IMR-90 (cell line): Measurements from ENCODE around the gene MUC7. TPM values are rescaled to one million over a fixed set of nuclear protein-coding genes. Genes with fewer than 3 reads are reported as not detected.

Experiments used
- ATAC-seq: fragments of 200-7000 bp; cut with Tn5 transposase; 2 replicates; pipeline ENCODE4 v1.9.1; 2020; ENCODE audit warnings: low read depth, mild to moderate bottlenecking, moderate library complexity
- BruUV-seq: library from RNA; stranded (reverse); fragments of 400-500 nt; replicated peaks from 2 replicates; lab custom pipeline; 2021; lab: Mats Ljungman, UMichigan
- CTCF ChIA-PET: fragments of 300-600 bp; formaldehyde crosslinking; extraction: SDS; loops from one replicate; lab custom pipeline; 2021; ENCODE audit warnings: antibody characterized with exemption; lab: Yijun Ruan, JAX
- POLR2A ChIA-PET: fragments of 300-600 bp; sonication (Branson Sonifier 250); formaldehyde crosslinking; loops from one replicate; lab custom pipeline; 2022; ENCODE audit warnings: antibody characterized with exemption; ENCODE audit not compliant: unreplicated experiment; lab: Charles Lee
- DNase-seq: peaks from one replicate; pipeline ENCODE4 v3.0.0; 2013
- H2AFZ ChIP-seq: replicated peaks from 2 replicates; pipeline ENCODE3; 2013; ENCODE audit warnings: low read length, mild to moderate bottlenecking; ENCODE audit not compliant: poor library complexity
- H2AK5ac ChIP-seq: 2 replicates; pipeline ENCODE4 v1.6.1; 2013; ENCODE audit warnings: low read depth, low read length, inconsistent platforms
- H2AK9ac ChIP-seq: replicated peaks from 2 replicates; pipeline ENCODE3; 2013; ENCODE audit warnings: mild to moderate bottlenecking, low read depth, low read length, moderate library complexity; ENCODE audit not compliant: poor library complexity
- H2BK120ac ChIP-seq: 2 replicates; pipeline ENCODE4 v1.6.1; 2013; ENCODE audit warnings: low read depth, low read length, inconsistent platforms
- H2BK15ac ChIP-seq: 3 replicates; pipeline ENCODE4 v1.6.1; 2013; ENCODE audit warnings: low read depth, low read length, inconsistent platforms
- H2BK20ac ChIP-seq: 2 replicates; pipeline ENCODE4 v1.6.1; 2013; ENCODE audit warnings: low read depth, mild to moderate bottlenecking, inconsistent platforms, low read length, moderate library complexity
- H2BK5ac ChIP-seq: 2 replicates; pipeline ENCODE4 v1.6.1; 2013; ENCODE audit warnings: mild to moderate bottlenecking, low read depth, low read length, inconsistent platforms; ENCODE audit not compliant: poor library complexity, severe bottlenecking
- H3K14ac ChIP-seq: replicated peaks from 2 replicates; pipeline ENCODE4 v1.6.1; 2013; ENCODE audit warnings: low read depth, low read length, inconsistent platforms
- H3K18ac ChIP-seq: 2 replicates; pipeline ENCODE4 v1.6.1; 2013; ENCODE audit warnings: low read depth, low read length, control low read depth
- H3K23ac ChIP-seq: 2 replicates; pipeline ENCODE4 v1.6.1; 2013; ENCODE audit warnings: low read depth, low read length, inconsistent platforms
- H3K27ac ChIP-seq: 2 replicates; pipeline ENCODE4 v1.5.1; 2013; ENCODE audit warnings: mild to moderate bottlenecking, control low read depth, low read length; ENCODE audit not compliant: insufficient read depth
- H3K27me3 ChIP-seq: 2 replicates; pipeline ENCODE4 v1.6.1; 2013; ENCODE audit warnings: low read length; ENCODE audit not compliant: control insufficient read depth, insufficient read depth
- H3K36me3 ChIP-seq: 2 replicates; pipeline ENCODE4 v1.6.1; 2013; ENCODE audit warnings: low read length, mixed read lengths; ENCODE audit not compliant: control insufficient read depth, insufficient read depth
- H3K4ac ChIP-seq: 2 replicates; pipeline ENCODE4 v1.6.1; 2013; ENCODE audit warnings: low read depth, low read length, inconsistent platforms
- H3K4me1 ChIP-seq: 2 replicates; pipeline ENCODE4 v1.6.1; 2013; ENCODE audit warnings: low read length, mixed read lengths; ENCODE audit not compliant: control insufficient read depth, insufficient read depth
- H3K4me2 ChIP-seq: 2 replicates; pipeline ENCODE4 v1.6.1; 2013; ENCODE audit warnings: low read depth, mild to moderate bottlenecking, control low read depth, low read length, moderate library complexity
- H3K4me3 ChIP-seq: 2 replicates; pipeline ENCODE4 v1.5.1; 2013; ENCODE audit warnings: low read depth, mild to moderate bottlenecking, control low read depth, low read length, moderate library complexity; ENCODE audit not compliant: insufficient read depth
- H3K56ac ChIP-seq: 2 replicates; pipeline ENCODE4 v1.6.1; 2013; ENCODE audit warnings: low read length, inconsistent platforms; ENCODE audit not compliant: insufficient read depth; ENCODE audit errors: extremely low read depth
- H3K79me1 ChIP-seq, 2 experiments: 2 replicates each; pipeline ENCODE4 v1.6.1; 2013; ENCODE audit warnings: low read length in 2 of 2, inconsistent platforms in 1 of 2, low read depth in 1 of 2
- H3K9ac ChIP-seq: 2 replicates; pipeline ENCODE4 v1.6.1; 2013; ENCODE audit warnings: low read depth, low read length, control low read depth
- H3K9me1 ChIP-seq: 2 replicates; pipeline ENCODE4 v1.6.1; 2013; ENCODE audit warnings: low read length, inconsistent platforms; ENCODE audit not compliant: insufficient read depth
- H3K9me3 ChIP-seq: 2 replicates; pipeline ENCODE4 v1.6.1; 2013; ENCODE audit warnings: low read length; ENCODE audit not compliant: control insufficient read depth, insufficient read depth
- H4K20me1 ChIP-seq: 2 replicates; pipeline ENCODE4 v1.6.1; 2013; ENCODE audit warnings: low read length, inconsistent platforms; ENCODE audit not compliant: insufficient read depth
- H4K5ac ChIP-seq: 2 replicates; pipeline ENCODE4 v1.6.1; 2013; ENCODE audit warnings: mild to moderate bottlenecking, low read depth, low read length, control low read depth
- H4K8ac ChIP-seq, 2 experiments: 2 replicates each; pipeline ENCODE4 v1.6.1; 2013; ENCODE audit warnings: low read depth in 2 of 2, low read length in 2 of 2, control low read depth in 1 of 2, inconsistent platforms in 1 of 2
- H4K91ac ChIP-seq: 2 replicates; pipeline ENCODE4 v1.6.1; 2013; ENCODE audit warnings: low read depth, low read length, inconsistent platforms; ENCODE audit not compliant: insufficient read depth
- BHLHE40 ChIP-seq: fragments of 150-350 bp; IDR thresholded peaks from 2 replicates; pipeline ENCODE4 v1.6.1; 2016; ENCODE audit warnings: mild to moderate bottlenecking, low read depth, low read length
- CEBPB ChIP-seq: IDR thresholded peaks from 2 replicates; pipeline ENCODE4 v1.6.1; 2012; ENCODE audit warnings: low read depth, low read length, improper control_type of control experiment
- CHD1 ChIP-seq: IDR thresholded peaks from 2 replicates; pipeline ENCODE4 v1.6.1; 2012; ENCODE audit warnings: low read depth, low read length, improper control_type of control experiment
- FOS ChIP-seq: fragments of 150-350 bp; IDR thresholded peaks from 2 replicates; pipeline ENCODE4 v1.6.1; 2016; ENCODE audit warnings: low read depth, low read length
- MAFK ChIP-seq: IDR thresholded peaks from 2 replicates; pipeline ENCODE4 v1.6.1; 2012; ENCODE audit warnings: low read depth, low read length, improper control_type of control experiment
- MAZ ChIP-seq: IDR thresholded peaks from 2 replicates; pipeline ENCODE4 v1.6.1; 2012; ENCODE audit warnings: low read depth, mild to moderate bottlenecking, low read length, improper control_type of control experiment, moderate library complexity, borderline replicate concordance
- MXI1 ChIP-seq: IDR thresholded peaks from 2 replicates; pipeline ENCODE4 v1.6.1; 2012; ENCODE audit warnings: low read depth, mild to moderate bottlenecking, low read length, moderate library complexity, borderline replicate concordance
- NFE2L2 ChIP-seq: fragments of 150-350 bp; IDR thresholded peaks from 2 replicates; pipeline ENCODE4 v1.6.1; 2016; ENCODE audit warnings: low read depth, mild to moderate bottlenecking, low read length
- POLR2A ChIP-seq: IDR thresholded peaks from 2 replicates; pipeline ENCODE4 v1.6.1; 2012; ENCODE audit warnings: mild to moderate bottlenecking, low read depth, low read length
- RAD21 ChIP-seq: IDR thresholded peaks from 2 replicates; pipeline ENCODE4 v1.6.1; 2012; ENCODE audit warnings: low read length, improper control_type of control experiment
- RCOR1 ChIP-seq: IDR thresholded peaks from 2 replicates; pipeline ENCODE4 v1.6.1; 2012; ENCODE audit warnings: mild to moderate bottlenecking, low read length, improper control_type of control experiment; ENCODE audit not compliant: insufficient replicate concordance
- RFX5 ChIP-seq: IDR thresholded peaks from 2 replicates; pipeline ENCODE4 v1.8.0; 2012; ENCODE audit warnings: low read depth, mild to moderate bottlenecking, low read length, moderate library complexity
- SMC3 ChIP-seq: fragments of 150-350 bp; IDR thresholded peaks from 2 replicates; pipeline ENCODE4 v1.6.1; 2016; ENCODE audit warnings: low read depth, mild to moderate bottlenecking, antibody characterized with exemption, low read length, moderate library complexity
- WGBS, 2 experiments: methylation state at CpG; one replicate each; pipeline versions ENCODE4 v1.1.5 to v1.1.7; 2013; ENCODE audit warnings: missing lambda C conversion rate in 2 of 2; ENCODE audit not compliant: insufficient read length in 1 of 2; ENCODE audit errors: extremely low coverage in 2 of 2; 5-methylcytosine and 5-hydroxymethylcytosine counted together
- dilution Hi-C: fragments of 300-500 bp; cut with HindIII; formaldehyde crosslinking; loops from one replicate; pipeline ENCODE4 v1.14.3; 2018; ENCODE audit warnings: low sequenced_read_pairs; ENCODE audit not compliant: unreplicated experiment
- in situ Hi-C: fragments of 300-500 bp; cut with MboI; formaldehyde crosslinking; loops from 3 replicates; pipeline ENCODE4 v1.14.3; 2019; ENCODE audit warnings: low sequenced_read_pairs, inconsistent platforms, mixed read lengths
- intact Hi-C: fragments of 100-400 bp; cut with micrococcal nuclease; formaldehyde crosslinking; loops from 2 replicates; pipeline ENCODE4 v1.10.0; 2022
- polyA plus RNA-seq, 3 experiments: library from polyadenylated mRNA; depleted of rRNA; stranded (reverse); fragments of >200 nt; gene quantifications; 2 replicates each; pipeline ENCODE4 v1.2.3, GENCODE V29; 2012; ENCODE audit warnings: low replicate concordance in 1 of 3
- total RNA-seq: library from RNA; depleted of rRNA; stranded (reverse); fragments of >200 nt; gene quantifications from 2 replicates; pipeline ENCODE4 v1.2.3, GENCODE V29; 2012
- TF ChIP-seq, protein P1 (sequence below): fragments of 150-350 bp; IDR thresholded peaks from 2 replicates; pipeline ENCODE4 v1.6.1; 2017; ENCODE audit warnings: mild to moderate bottlenecking, antibody characterized with exemption, low read length, low read depth
- TF ChIP-seq, protein P2 (sequence below): conservative IDR thresholded peaks from 2 replicates; pipeline ENCODE4 v1.5.1; 2012; ENCODE audit warnings: mild to moderate bottlenecking, low read depth, low read length, improper control_type of control experiment
- TF ChIP-seq, protein P3 (sequence below): fragments of 150-350 bp; IDR thresholded peaks from 2 replicates; pipeline ENCODE4 v1.6.1; 2016; ENCODE audit warnings: low read depth, mild to moderate bottlenecking, low read length, moderate library complexity, borderline replicate concordance

MUC7 gene
- total and polyA plus RNA-seq, 2 of the 4 experiments (the other 2 are of a cell fraction): not detected

DNA sequence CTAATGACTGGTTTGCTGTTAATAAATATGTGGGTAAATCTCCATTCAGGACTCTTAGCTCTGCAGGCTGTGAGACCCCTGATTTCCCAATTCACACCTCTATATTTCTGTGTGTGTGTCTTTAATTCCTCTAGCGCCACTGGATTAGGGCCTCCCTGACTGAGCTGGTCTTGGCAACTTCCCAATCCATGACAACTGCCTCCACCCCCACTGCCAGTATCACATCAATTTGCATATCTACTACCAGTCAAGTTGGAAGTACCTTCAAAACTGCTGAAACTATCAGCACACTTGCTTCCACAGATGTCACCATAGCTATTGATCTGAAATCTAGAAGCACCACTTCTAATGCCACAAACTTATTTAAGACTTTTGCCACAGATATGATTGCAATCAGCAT, 46.7 kb upstream of the MUC7 start:
- no peak for TF ChIP-seq MAFK
- TF ChIP-seq, protein P1, sequence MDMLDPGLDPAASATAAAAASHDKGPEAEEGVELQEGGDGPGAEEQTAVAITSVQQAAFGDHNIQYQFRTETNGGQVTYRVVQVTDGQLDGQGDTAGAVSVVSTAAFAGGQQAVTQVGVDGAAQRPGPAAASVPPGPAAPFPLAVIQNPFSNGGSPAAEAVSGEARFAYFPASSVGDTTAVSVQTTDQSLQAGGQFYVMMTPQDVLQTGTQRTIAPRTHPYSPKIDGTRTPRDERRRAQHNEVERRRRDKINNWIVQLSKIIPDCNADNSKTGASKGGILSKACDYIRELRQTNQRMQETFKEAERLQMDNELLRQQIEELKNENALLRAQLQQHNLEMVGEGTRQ: no peak
- no peak for TF ChIP-seq SMC3
- TF ChIP-seq, protein P2, sequence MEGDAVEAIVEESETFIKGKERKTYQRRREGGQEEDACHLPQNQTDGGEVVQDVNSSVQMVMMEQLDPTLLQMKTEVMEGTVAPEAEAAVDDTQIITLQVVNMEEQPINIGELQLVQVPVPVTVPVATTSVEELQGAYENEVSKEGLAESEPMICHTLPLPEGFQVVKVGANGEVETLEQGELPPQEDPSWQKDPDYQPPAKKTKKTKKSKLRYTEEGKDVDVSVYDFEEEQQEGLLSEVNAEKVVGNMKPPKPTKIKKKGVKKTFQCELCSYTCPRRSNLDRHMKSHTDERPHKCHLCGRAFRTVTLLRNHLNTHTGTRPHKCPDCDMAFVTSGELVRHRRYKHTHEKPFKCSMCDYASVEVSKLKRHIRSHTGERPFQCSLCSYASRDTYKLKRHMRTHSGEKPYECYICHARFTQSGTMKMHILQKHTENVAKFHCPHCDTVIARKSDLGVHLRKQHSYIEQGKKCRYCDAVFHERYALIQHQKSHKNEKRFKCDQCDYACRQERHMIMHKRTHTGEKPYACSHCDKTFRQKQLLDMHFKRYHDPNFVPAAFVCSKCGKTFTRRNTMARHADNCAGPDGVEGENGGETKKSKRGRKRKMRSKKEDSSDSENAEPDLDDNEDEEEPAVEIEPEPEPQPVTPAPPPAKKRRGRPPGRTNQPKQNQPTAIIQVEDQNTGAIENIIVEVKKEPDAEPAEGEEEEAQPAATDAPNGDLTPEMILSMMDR: no peak
- TF ChIP-seq BHLHE40: no peak
- TF ChIP-seq RAD21: no peak
- no peak for TF ChIP-seq RCOR1
- TF ChIP-seq MXI1: no peak
- no peak for TF ChIP-seq MAZ
- no peak for TF ChIP-seq CEBPB
- no peak for TF ChIP-seq CHD1
- TF ChIP-seq, protein P3, sequence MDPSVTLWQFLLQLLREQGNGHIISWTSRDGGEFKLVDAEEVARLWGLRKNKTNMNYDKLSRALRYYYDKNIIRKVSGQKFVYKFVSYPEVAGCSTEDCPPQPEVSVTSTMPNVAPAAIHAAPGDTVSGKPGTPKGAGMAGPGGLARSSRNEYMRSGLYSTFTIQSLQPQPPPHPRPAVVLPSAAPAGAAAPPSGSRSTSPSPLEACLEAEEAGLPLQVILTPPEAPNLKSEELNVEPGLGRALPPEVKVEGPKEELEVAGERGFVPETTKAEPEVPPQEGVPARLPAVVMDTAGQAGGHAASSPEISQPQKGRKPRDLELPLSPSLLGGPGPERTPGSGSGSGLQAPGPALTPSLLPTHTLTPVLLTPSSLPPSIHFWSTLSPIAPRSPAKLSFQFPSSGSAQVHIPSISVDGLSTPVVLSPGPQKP: no peak
- no peak for TF ChIP-seq NFE2L2
- TF ChIP-seq FOS: no peak
- TF ChIP-seq POLR2A: no peak
- TF ChIP-seq RFX5: no peak
- Histone ChIP-seq H3K27me3 (no peaks in the 10 kb centered on the region), H3K4ac (no peak overlapping the region), H4K91ac (no peak overlapping the region), H3K56ac (no peak overlapping the region), H2AFZ (no peak overlapping the region), H4K20me1 (no peaks in the 10 kb centered on the region), H3K14ac (no peak overlapping the region), H3K4me2 (no peak overlapping the region), H3K9me1 (no peaks in the 10 kb centered on the region), H3K36me3 (no peaks in the 10 kb centered on the region), H2BK20ac (no peak overlapping the region), H3K4me1 (no peaks in the 10 kb centered on the region), H3K4me3 (no peak overlapping the region), H2AK9ac (no peak overlapping the region), H2BK5ac (no peak overlapping the region), H3K9me3 (no peaks in the 10 kb centered on the region), H4K8ac (no peak overlapping the region), H3K23ac (no peak overlapping the region), H4K5ac (no peak overlapping the region), H2BK120ac (no peak overlapping the region), H2BK15ac (no peak overlapping the region), H3K9ac (no peak overlapping the region), H3K18ac (no peak overlapping the region), H2AK5ac (no peak overlapping the region), H3K27ac (no peak overlapping the region), H3K79me1 (no peaks in the 10 kb centered on the region)
- in situ Hi-C loops (no loop called here), intact Hi-C loops (no loop called here), dilution Hi-C loops (no loop called here)
- ChIA-PET POLR2A (no interaction called here), CTCF (no interaction called here)
- WGBS, 2 experiments: no CpG with 5 or more reads among the region's 1 CpG
- no TSS peak for BruUV-seq
- no peak for ATAC-seq
- no peak for DNase-seq
